Transverse colon (tissue), 4 donors: ENCODE results near the gene HSPA12A. TPM values are rescaled to one million over a fixed set of nuclear protein-coding genes. Genes with fewer than 3 reads are reported as not detected.

Experiments used
- DNase-seq: peaks from one replicate; pipeline ENCODE4 v3.0.0-alpha.2; 2019
- H3K27ac ChIP-seq, 4 donors: fragments of 200-600 bp; sonication (generic); 2 replicates each; pipeline ENCODE4 v1.5.1; 2016 to 2018; ENCODE audit warnings: inconsistent platforms in 4 of 4
- H3K27me3 ChIP-seq: fragments of 200-600 bp; sonication (generic); 2 replicates; pipeline ENCODE4 v1.5.1; 2017; ENCODE audit warnings: inconsistent platforms
- H3K36me3 ChIP-seq, 4 donors: fragments of 200-600 bp; sonication (generic); 2 replicates each; pipeline ENCODE4 v1.5.1; 2017 to 2019; ENCODE audit warnings: inconsistent platforms in 4 of 4
- H3K4me1 ChIP-seq, 4 donors: fragments of 200-600 bp; sonication (generic); 2 replicates each; pipeline ENCODE4 v1.5.1; 2017 to 2020; ENCODE audit warnings: inconsistent platforms in 4 of 4
- H3K4me3 ChIP-seq, 4 donors: fragments of 200-600 bp; sonication (generic); 1 replicate in 1 of 4; 2 replicates in 3 of 4; pipeline versions ENCODE4 v1.5.1 to v1.6.1; 2017 to 2019; ENCODE audit warnings: inconsistent platforms in 4 of 4
- H3K9me3 ChIP-seq, 2 donors: fragments of 200-600 bp; sonication (generic); 2 replicates each; pipeline ENCODE4 v1.5.1; 2017 to 2019; ENCODE audit warnings: inconsistent platforms in 2 of 2
- EP300 ChIP-seq: sonication (generic); formaldehyde crosslinking; IDR thresholded peaks from one replicate; pipeline ENCODE4 v1.6.1; 2017; ENCODE audit warnings: antibody characterized with exemption, low read depth
- POLR2A ChIP-seq: fragments of 450-650 bp; IDR thresholded peaks from one replicate; pipeline ENCODE4 v1.6.1; 2016; ENCODE audit warnings: antibody characterized with exemption, mild to moderate bottlenecking, moderate library complexity
- POLR2AphosphoS5 ChIP-seq, 3 donors: sonication (generic); formaldehyde crosslinking; IDR thresholded peaks; one replicate each; pipeline ENCODE4 v1.6.1; 2016; ENCODE audit warnings: antibody characterized with exemption in 3 of 3
- WGBS, 2 donors: methylation state at CpG; one replicate each; pipeline ENCODE4 v1.1.5; 2018; ENCODE audit warnings: low coverage in 1 of 2; 5-methylcytosine and 5-hydroxymethylcytosine counted together
- in situ Hi-C, 4 donors: fragments of 200-750 bp; cut with MboI; loops; one replicate each; pipeline versions ENCODE4 v1.15.0 to v1.15.1; 2017; ENCODE audit warnings: low sequenced_read_pairs in 3 of 4, low pct_ligation_motif_present in 1 of 4, low pct_unique_long_range_greater_than_20kb in 1 of 4
- intact Hi-C: fragments of 100-400 bp; cut with DNase I; formaldehyde crosslinking; loops from one replicate; pipeline ENCODE4 v1.15.1; 2023; ENCODE audit warnings: low total_unique reads
- total RNA-seq, 4 donors: library from RNA; depleted of rRNA; stranded (reverse); fragments of >200 nt; gene quantifications; one replicate each; pipeline ENCODE4 v1.1.0, GENCODE V29; 2016
- TF ChIP-seq, protein P1 (sequence below), 5 experiments: fragments of 200-600 bp in 3 of 5; fragments of 450-650 bp in 2 of 5; sonication (generic) in 3 of 5; IDR thresholded peaks; 1 replicate in 2 of 5; 2 replicates in 3 of 5; pipeline ENCODE4 v1.5.1; 2016 to 2017; ENCODE audit warnings: antibody characterized with exemption in 5 of 5, inconsistent platforms in 3 of 5, mild to moderate bottlenecking in 2 of 5, moderate library complexity in 1 of 5

HSPA12A gene
- total RNA-seq, 4 donors from 2014 or later: 6.4 to 52.3 (median 9.5) TPM

DNA sequence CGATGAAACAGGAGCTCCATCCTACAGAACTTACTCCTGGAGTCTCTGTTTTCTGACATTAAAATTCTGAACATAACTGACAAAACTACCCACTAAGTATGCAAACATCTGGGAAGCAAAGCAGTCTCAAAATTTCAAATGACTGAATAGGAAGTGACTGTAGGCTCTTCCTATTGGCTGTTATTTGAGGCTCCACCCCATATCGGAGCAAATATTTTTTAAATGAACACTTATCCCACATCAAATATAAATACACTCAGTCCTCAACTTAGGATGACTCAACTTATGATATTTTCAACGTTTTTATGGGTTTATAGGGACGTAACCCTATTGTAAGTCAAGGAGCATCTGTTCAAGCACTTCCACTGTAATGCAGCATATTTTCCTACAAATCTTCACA is 8.8 kb downstream of the HSPA12A start:
- Histone ChIP-seq H3K4me1 (no peaks in the 10 kb centered on the region), H3K4me3 (no peak overlapping the region), H3K9me3 (no peaks in the 10 kb centered on the region), H3K27ac (no peak overlapping the region), H3K36me3 (no peaks in the 10 kb centered on the region), H3K27me3 (no peaks in the 10 kb centered on the region)
- 40 to 69% methylated on average over 3 to 4 of the region's 4 CpGs for WGBS, 2 donors
- no peak for DNase-seq
- intact Hi-C loops: no loop called here
- TF ChIP-seq EP300 (no peak), POLR2AphosphoS5 (IDR thresholded peaks at IDR 0.05) (no peak), POLR2A (no peak)
- TF ChIP-seq, protein P1, sequence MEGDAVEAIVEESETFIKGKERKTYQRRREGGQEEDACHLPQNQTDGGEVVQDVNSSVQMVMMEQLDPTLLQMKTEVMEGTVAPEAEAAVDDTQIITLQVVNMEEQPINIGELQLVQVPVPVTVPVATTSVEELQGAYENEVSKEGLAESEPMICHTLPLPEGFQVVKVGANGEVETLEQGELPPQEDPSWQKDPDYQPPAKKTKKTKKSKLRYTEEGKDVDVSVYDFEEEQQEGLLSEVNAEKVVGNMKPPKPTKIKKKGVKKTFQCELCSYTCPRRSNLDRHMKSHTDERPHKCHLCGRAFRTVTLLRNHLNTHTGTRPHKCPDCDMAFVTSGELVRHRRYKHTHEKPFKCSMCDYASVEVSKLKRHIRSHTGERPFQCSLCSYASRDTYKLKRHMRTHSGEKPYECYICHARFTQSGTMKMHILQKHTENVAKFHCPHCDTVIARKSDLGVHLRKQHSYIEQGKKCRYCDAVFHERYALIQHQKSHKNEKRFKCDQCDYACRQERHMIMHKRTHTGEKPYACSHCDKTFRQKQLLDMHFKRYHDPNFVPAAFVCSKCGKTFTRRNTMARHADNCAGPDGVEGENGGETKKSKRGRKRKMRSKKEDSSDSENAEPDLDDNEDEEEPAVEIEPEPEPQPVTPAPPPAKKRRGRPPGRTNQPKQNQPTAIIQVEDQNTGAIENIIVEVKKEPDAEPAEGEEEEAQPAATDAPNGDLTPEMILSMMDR (IDR thresholded peaks at IDR 0.05): no peak
- in situ Hi-C loops: no loop called here

DNA sequence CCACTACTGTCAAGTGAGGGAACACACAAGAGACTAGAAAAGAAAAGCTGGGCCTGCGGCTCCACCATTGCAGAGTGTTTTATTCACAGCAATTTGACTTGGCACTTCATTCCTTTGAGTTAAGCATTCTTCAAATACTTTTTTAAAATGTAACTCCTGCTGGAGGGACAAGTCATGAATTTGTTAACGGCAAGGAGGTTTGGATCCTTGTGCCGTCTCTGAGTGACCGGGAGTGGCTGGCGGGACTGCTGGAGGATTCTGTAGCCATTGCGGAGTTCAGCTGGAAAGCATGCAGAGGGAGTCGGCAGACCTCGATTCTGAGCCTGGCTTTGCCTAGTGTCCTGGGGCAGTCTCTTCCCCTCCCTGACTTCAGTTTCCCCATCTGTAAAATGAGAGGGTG is 9.8 kb downstream of the HSPA12A start:
- in situ Hi-C loops (no loop called here), intact Hi-C loops (no loop called here)
- Histone ChIP-seq H3K9me3 (no peaks in the 10 kb centered on the region), H3K27me3 (no peaks in the 10 kb centered on the region), H3K4me1 (no peaks in the 10 kb centered on the region), H3K36me3 (no peaks in the 10 kb centered on the region), H3K4me3 (no peak overlapping the region), H3K27ac (no peak overlapping the region)
- DNase-seq: no peak
- no peak for TF ChIP-seq POLR2AphosphoS5 (IDR thresholded peaks at IDR 0.05)
- TF ChIP-seq EP300: no peak
- TF ChIP-seq POLR2A: no peak
- TF ChIP-seq, protein P1 (IDR thresholded peaks at IDR 0.05): no peak
- WGBS, 2 donors: 43 to 82% methylated on average over 4 to 8 of the region's 8 CpGs

DNA sequence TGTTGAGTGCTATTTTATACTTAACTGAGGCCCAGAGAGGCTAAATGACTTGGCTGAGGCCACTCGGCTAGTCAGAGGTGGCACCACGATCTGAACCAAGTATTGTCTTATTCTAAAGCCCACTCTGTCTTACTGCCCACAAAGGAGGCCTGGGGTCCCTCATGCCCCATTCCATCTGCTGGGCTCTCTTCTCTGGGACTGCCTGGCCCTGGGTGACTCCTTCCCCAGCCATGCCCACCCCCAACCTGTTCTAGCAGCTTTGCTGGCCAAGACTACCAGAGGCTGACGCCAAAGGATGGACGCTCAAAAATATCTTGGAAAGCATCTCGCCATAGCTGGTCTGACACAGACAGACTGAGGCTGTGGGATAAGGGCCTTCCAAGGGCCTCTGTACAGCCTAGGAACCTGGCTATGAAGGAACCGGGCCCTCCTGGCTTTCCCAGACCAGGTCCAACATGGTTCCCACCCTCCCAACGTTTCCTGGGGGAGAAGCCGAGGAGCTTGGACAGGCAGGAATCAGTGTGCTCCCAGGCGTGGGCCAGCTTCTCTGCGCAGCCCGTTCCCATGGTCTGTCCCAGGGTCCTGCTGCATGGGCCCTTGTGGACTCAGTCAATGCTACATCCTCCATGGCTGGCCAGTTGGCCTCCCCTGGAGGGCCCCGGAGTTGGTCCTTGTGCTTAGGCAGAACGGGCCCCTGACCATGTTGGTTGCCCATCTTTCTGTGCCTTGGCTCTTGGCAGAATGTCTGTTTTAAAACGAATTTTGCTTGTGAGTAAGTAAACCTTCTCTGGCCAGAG is 11.7 kb downstream of the HSPA12A start:
- H3K4me3 ChIP-seq: no peak overlapping the region
- in situ Hi-C loops: no loop called here

DNA sequence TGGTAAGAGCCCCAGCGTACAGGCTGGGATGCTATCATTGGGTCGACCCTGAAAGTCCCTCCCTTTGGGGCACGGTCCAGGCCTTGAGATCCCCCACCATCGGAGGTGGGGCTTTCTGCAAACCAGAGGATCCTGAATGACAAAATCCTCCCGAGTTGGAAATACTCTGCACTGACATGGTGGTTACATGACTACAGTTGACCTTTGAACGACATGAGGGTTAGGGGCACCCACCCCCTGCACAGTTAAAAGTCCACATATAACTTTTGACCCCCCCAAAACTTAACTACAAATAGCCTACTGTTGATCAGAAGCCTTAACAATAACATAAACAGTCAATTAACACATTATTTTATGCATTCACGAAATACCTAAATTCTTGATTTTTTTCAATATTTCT is 13.1 kb downstream of the HSPA12A start:
- no peak overlapping the region for H3K4me3 ChIP-seq
- intact Hi-C loops (no loop called here), in situ Hi-C loops (no loop called here)
- TF ChIP-seq POLR2A (no peak), POLR2AphosphoS5 (IDR thresholded peaks at IDR 0.05) (no peak), EP300 (no peak)
- TF ChIP-seq, protein P1 (IDR thresholded peaks at IDR 0.05): no peak
- no peaks in the 10 kb centered on the region for H3K4me1 ChIP-seq
- H3K27ac ChIP-seq: no peak overlapping the region
- 83 to 89% methylated on average over 1 to 3 of the region's 7 CpGs for WGBS, 2 donors
- no peaks in the 10 kb centered on the region for H3K27me3 ChIP-seq
- DNase-seq: no peak
- no peaks in the 10 kb centered on the region for H3K36me3 ChIP-seq
- H3K9me3 ChIP-seq: no peaks in the 10 kb centered on the region

More for the DNA sequence above, 11.7 kb downstream of the HSPA12A start:
- DNase-seq: no peak
- Histone ChIP-seq H3K9me3 (no peaks in the 10 kb centered on the region), H3K27me3 (no peaks in the 10 kb centered on the region), H3K4me1 (no peaks in the 10 kb centered on the region), H3K36me3 (no peaks in the 10 kb centered on the region), H3K27ac (no peak overlapping the region)
- 58 to 79% methylated on average over 5 to 14 of the region's 14 CpGs for WGBS, 2 donors
- intact Hi-C loops: no loop called here
- TF ChIP-seq POLR2AphosphoS5 (IDR thresholded peaks at IDR 0.05) (no peak), EP300 (no peak), POLR2A (no peak)
- TF ChIP-seq, protein P1 (IDR thresholded peaks at IDR 0.05): no peak
